A549 (cell line): ENCODE data around the gene BCS1L. TPM values are rescaled to one million over a fixed set of nuclear protein-coding genes. Genes with fewer than 3 reads are reported as not detected.
A peak's percentile ranks its signal among the peaks of the same experiment; 100 is the strongest.

Experiments used
- ATAC-seq, 2 experiments: fragments of 200-7000 bp in 1 of 2; fragments of >200 bp in 1 of 2; cut with Nextera tagmentation in 1 of 2; cut with Tn5 transposase in 1 of 2; 3 replicates each; pipeline versions ENCODE4 v1.8.0 to v1.9.1; 2018 to 2020; ENCODE audit warnings: mild to moderate bottlenecking in 1 of 2, moderate library complexity in 1 of 2
- CTCF ChIA-PET: fragments of 300-600 bp; sonication (Branson Sonifier 250); formaldehyde crosslinking; extraction: SDS; loops from one replicate; lab custom pipeline; 2021; ENCODE audit warnings: antibody characterized with exemption, inconsistent platforms; lab: Yijun Ruan, JAX
- POLR2A ChIA-PET: fragments of 350-600 bp; formaldehyde crosslinking; extraction: SDS; loops from one replicate; lab custom pipeline; 2021; ENCODE audit warnings: antibody characterized with exemption, inconsistent platforms; lab: Yijun Ruan, JAX
- DNase-seq, 2 experiments: peaks; one replicate each; pipeline versions ENCODE4 v3.0.0 to v3.0.0-alpha.2; 2011 to 2016; ENCODE audit warnings: low read depth in 1 of 2, low spot score in 1 of 2
- FAIRE-seq: peaks from 2 replicates; lab custom pipeline; 2011; peaks lifted over from hg19 to GRCh38; lab: Jason Lieb, UNC
- H3K27ac ChIP-seq, 2 experiments: fragments of >200 bp; sonication (Bioruptor Twin); formaldehyde crosslinking; 3 replicates each; pipeline ENCODE4 v1.5.1; 2016 to 2017
- H3K4me1 ChIP-seq: fragments of >200 bp; sonication (Bioruptor Twin); formaldehyde crosslinking; 3 replicates; pipeline ENCODE4 v1.6.1; 2016
- H3K4me2 ChIP-seq: fragments of >200 bp; sonication (Bioruptor Twin); formaldehyde crosslinking; 3 replicates; pipeline ENCODE4 v1.6.1; 2016
- H3K4me3 ChIP-seq: fragments of >200 bp; sonication (Bioruptor Twin); formaldehyde crosslinking; 3 replicates; pipeline ENCODE4 v1.5.1; 2016
- H3K9me3 ChIP-seq: fragments of >200 bp; sonication (Bioruptor Twin); formaldehyde crosslinking; 3 replicates; pipeline ENCODE4 v1.6.1; 2016
- CBX8 ChIP-seq: fragments of 200-600 bp; sonication (generic); IDR thresholded peaks from 2 replicates; pipeline ENCODE4 v1.6.1; 2016
- CEBPB ChIP-seq, 2 experiments: fragments of >200 bp in 1 of 2; sonication (Bioruptor Twin) in 1 of 2; formaldehyde crosslinking in 1 of 2; IDR thresholded peaks; 2 replicates each; pipeline ENCODE4 v1.6.1; 2012 to 2016
- CHD4 ChIP-seq: fragments of 200-600 bp; sonication (generic); IDR thresholded peaks from 2 replicates; pipeline ENCODE4 v1.6.1; 2016; ENCODE audit warnings: antibody characterized with exemption, mild to moderate bottlenecking, borderline replicate concordance
- CTCF ChIP-seq: fragments of >200 bp; sonication (Bioruptor Twin); formaldehyde crosslinking; IDR thresholded peaks from 3 replicates; pipeline ENCODE4 v1.5.1; 2016
- E2F6 ChIP-seq: IDR thresholded peaks from 2 replicates; pipeline ENCODE4 v1.6.1; 2012; ENCODE audit warnings: low read depth, borderline replicate concordance
- EHF ChIP-seq: fragments of 250-450 bp; sonication (Bioruptor Pico); IDR thresholded peaks from 2 replicates; pipeline ENCODE4 v1.5.0; 2020; ENCODE audit warnings: mild to moderate bottlenecking
- EP300 ChIP-seq, 2 experiments: fragments of >200 bp; sonication (Bioruptor Twin); formaldehyde crosslinking; IDR thresholded peaks; 2 replicates in 1 of 2; 3 replicates in 1 of 2; pipeline ENCODE4 v1.6.1; 2016 to 2017
- FOSL2 ChIP-seq, 2 experiments: fragments of 450-650 bp in 1 of 2; fragments of >200 bp in 1 of 2; sonication (Bioruptor Twin) in 1 of 2; formaldehyde crosslinking; IDR thresholded peaks; 2 replicates each; pipeline versions ENCODE4 v1.5.0 to v1.6.1; 2016 to 2020; ENCODE audit warnings: mild to moderate bottlenecking in 1 of 2, moderate library complexity in 1 of 2
- GATA3 ChIP-seq: IDR thresholded peaks from 2 replicates; pipeline ENCODE4 v1.6.1; 2012; ENCODE audit warnings: borderline replicate concordance
- HDAC2 ChIP-seq: fragments of 200-600 bp; sonication (generic); IDR thresholded peaks from 2 replicates; pipeline ENCODE4 v1.6.1; 2016
- HOXA7 ChIP-seq: fragments of 250-450 bp; sonication (Bioruptor Pico); IDR thresholded peaks from 2 replicates; pipeline ENCODE4 v1.5.0; 2020; ENCODE audit warnings: mild to moderate bottlenecking, moderate library complexity
- HOXB5 ChIP-seq: fragments of 250-450 bp; sonication (Bioruptor Pico); IDR thresholded peaks from 2 replicates; pipeline ENCODE4 v1.5.0; 2020; ENCODE audit warnings: mild to moderate bottlenecking, moderate library complexity
- JUNB ChIP-seq: fragments of >200 bp; sonication (Bioruptor Twin); formaldehyde crosslinking; IDR thresholded peaks from 2 replicates; pipeline ENCODE4 v1.6.1; 2016
- KDM5A ChIP-seq: fragments of 200-600 bp; sonication (generic); IDR thresholded peaks from 2 replicates; pipeline ENCODE4 v1.6.1; 2016; ENCODE audit warnings: antibody characterized with exemption, mild to moderate bottlenecking
- MAX ChIP-seq: IDR thresholded peaks from 2 replicates; pipeline ENCODE4 v1.6.1; 2012
- MYC ChIP-seq: IDR thresholded peaks from 2 replicates; pipeline ENCODE4 v1.6.1; 2012; ENCODE audit warnings: mild to moderate bottlenecking, inconsistent platforms, low read length, improper control_type of control experiment, borderline replicate concordance
- NFE2L2 ChIP-seq: fragments of 150-350 bp; conservative IDR thresholded peaks from 2 replicates; pipeline ENCODE4 v1.6.1; 2014; ENCODE audit warnings: low read length
- NPAS2 ChIP-seq: fragments of 250-450 bp; sonication (Bioruptor Pico); IDR thresholded peaks from 2 replicates; pipeline ENCODE4 v1.8.0; 2022; ENCODE audit warnings: mild to moderate bottlenecking, moderate library complexity, borderline replicate concordance
- NR3C1 ChIP-seq: fragments of >200 bp; sonication (Bioruptor Twin); formaldehyde crosslinking; IDR thresholded peaks from 3 replicates; pipeline ENCODE4 v1.6.1; 2017
- PHF8 ChIP-seq: fragments of 200-600 bp; sonication (generic); IDR thresholded peaks from 2 replicates; pipeline ENCODE4 v1.6.1; 2016; ENCODE audit warnings: low read depth, mild to moderate bottlenecking, antibody characterized with exemption, moderate library complexity, borderline replicate concordance
- RARB ChIP-seq: fragments of 250-450 bp; sonication (Bioruptor Pico); IDR thresholded peaks from 2 replicates; pipeline ENCODE4 v1.8.0; 2021; ENCODE audit warnings: mild to moderate bottlenecking, moderate library complexity
- RNF2 ChIP-seq: fragments of 200-600 bp; sonication (generic); IDR thresholded peaks from 2 replicates; pipeline ENCODE4 v1.6.1; 2016; ENCODE audit warnings: low read depth, mild to moderate bottlenecking, antibody characterized with exemption, moderate library complexity, borderline replicate concordance
- SMC3 ChIP-seq: fragments of >200 bp; sonication (Bioruptor Twin); formaldehyde crosslinking; IDR thresholded peaks from 3 replicates; pipeline ENCODE4 v1.6.1; 2018; ENCODE audit warnings: inconsistent platforms
- SREBF2 ChIP-seq: fragments of 450-650 bp; IDR thresholded peaks from 2 replicates; pipeline ENCODE4 v1.6.1; 2014; ENCODE audit warnings: mild to moderate bottlenecking, moderate library complexity
- TFCP2L1 ChIP-seq: fragments of 250-450 bp; sonication (Bioruptor Pico); IDR thresholded peaks from 2 replicates; pipeline ENCODE4 v1.5.0; 2021; ENCODE audit warnings: mild to moderate bottlenecking
- USF2 ChIP-seq: fragments of 450-650 bp; IDR thresholded peaks from 2 replicates; pipeline ENCODE4 v1.6.1; 2014; ENCODE audit warnings: antibody characterized with exemption
- ZNF302 ChIP-seq: fragments of 250-450 bp; sonication (Bioruptor Pico); IDR thresholded peaks from 2 replicates; pipeline ENCODE4 v1.9.0; 2021; ENCODE audit warnings: inconsistent platforms, mild to moderate bottlenecking, moderate library complexity
- ZSCAN20 ChIP-seq: fragments of 250-450 bp; sonication (Bioruptor Pico); IDR thresholded peaks from 2 replicates; pipeline ENCODE4 v1.8.0; 2022; ENCODE audit warnings: mild to moderate bottlenecking, moderate library complexity
- WGBS: methylation state at CpG from one replicate; pipeline ENCODE4 v1.1.6; 2017; ENCODE audit errors: missing lambda C conversion rate; 5-methylcytosine and 5-hydroxymethylcytosine counted together
- polyA plus RNA-seq, 4 experiments: library from polyadenylated mRNA; depleted of rRNA in 3 of 4; stranded (reverse); fragments of >200 nt; fragmentation: RNase III in 1 of 4; extraction: RNeasy Plus Mini Kit Qiagen cat#74134 plus additional on column Dnase treatment in 1 of 4; gene quantifications; 2 replicates in 3 of 4; 3 replicates in 1 of 4; pipeline ENCODE4 v1.2.3, GENCODE V29; 2011 to 2017
- TF ChIP-seq, protein P1 (sequence below): fragments of >200 bp; sonication (Bioruptor Twin); formaldehyde crosslinking; IDR thresholded peaks from 3 replicates; pipeline ENCODE4 v1.6.1; 2016

BCS1L gene
- polyA plus RNA-seq, 2 of the 4 experiments (the other 2 are of a cell fraction): 46.3 to 47.1 TPM

GRCh38 chr2:218627939-218628338 lies 31.5 kb upstream of the BCS1L start:
- no peak overlapping the region for H3K4me3 ChIP-seq

GRCh38 chr2:218631837-218632236 lies 27.6 kb upstream of the BCS1L start:
- ATAC-seq (no peak; a peak in 1 of 6 replicates), FAIRE-seq (no peak), DNase-seq (no peak)
- H3K4me3 ChIP-seq: no peak overlapping the region
- ChIA-PET POLR2A (no interaction called here), CTCF (interaction anchor here (1.1 to 2.3 kb wide), 4 partner anchors 12 to 68 kb away, joined by 3 to 6 read pairs (median 4); partner anchors contain the start of genes BCS1L and ZNF142)
- TF ChIP-seq FOSL2 (IDR thresholded peaks at IDR 0.05) (no peak), FOSL2 (CRISPR knock-in tag; IDR thresholded peaks at IDR 0.05) (no peak), EP300 (IDR thresholded peaks at IDR 0.05) (no peak), E2F6 (no peak), NR3C1 (no peak), HOXB5 (no peak), CBX8 (no peak), CHD4 (no peak), RARB (no peak), KDM5A (no peak), SMC3 (no peak)
- no peaks in the 10 kb centered on the region for H3K9me3 ChIP-seq
- no peaks in the 10 kb centered on the region for H3K4me1 ChIP-seq
- no peak overlapping the region for H3K27ac ChIP-seq
- WGBS: 46% methylated on average over 4 of the region's 4 CpGs
- no peak overlapping the region for H3K4me2 ChIP-seq

More at GRCh38 chr2:218627939-218628338, 31.5 kb upstream of the BCS1L start:
- ChIA-PET POLR2A (no interaction called here), CTCF (interaction anchor here (2.0 to 4.1 kb wide), 2 partner anchors 10 to 21 kb away, joined by 5 to 11 read pairs; no protein-coding TSS in a partner anchor)
- TF ChIP-seq CEBPB (IDR thresholded peaks at IDR 0.05): no peak
- TF ChIP-seq HDAC2: no peak
- TF ChIP-seq SREBF2: no peak
- TF ChIP-seq ZNF302 (CRISPR knock-in tag): no peak
- no peak for TF ChIP-seq CBX8
- no peak for TF ChIP-seq JUNB
- no peak for FAIRE-seq
- no peak overlapping the region for H3K4me2 ChIP-seq
- H3K4me1 ChIP-seq: no peaks in the 10 kb centered on the region
- no peaks in the 10 kb centered on the region for H3K9me3 ChIP-seq
- no peak for DNase-seq
- peak; percentile 10 to 32; a peak in 1 of 6 replicates for ATAC-seq
- 85% methylated on average over 4 of the region's 4 CpGs for WGBS
- no peak overlapping the region for H3K27ac ChIP-seq

DNA sequence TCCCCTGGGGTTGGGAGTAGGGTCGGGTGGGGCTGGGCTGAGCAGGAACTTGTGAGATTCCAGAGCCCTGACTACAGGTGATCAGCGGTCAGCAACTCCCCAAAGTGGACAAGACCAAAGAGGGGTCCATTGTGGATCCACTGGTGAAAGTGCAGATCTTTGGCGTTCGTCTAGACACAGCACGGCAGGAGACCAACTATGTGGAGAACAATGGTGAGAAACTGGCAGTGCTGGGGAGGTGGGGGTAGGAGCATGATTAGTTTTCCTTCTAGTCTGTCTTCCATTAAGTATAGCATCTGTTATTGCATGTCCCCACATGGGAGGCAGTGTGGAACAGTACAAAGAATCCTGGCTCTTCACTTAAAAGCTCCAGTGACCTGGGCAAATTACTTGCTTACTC lies 23.8 kb upstream of the BCS1L start:
- H3K4me3 ChIP-seq: no peak overlapping the region
- FAIRE-seq: no peak
- H3K9me3 ChIP-seq: no peaks in the 10 kb centered on the region
- H3K4me2 ChIP-seq: no peak overlapping the region
- no peak for DNase-seq
- no peak for ATAC-seq
- no peaks in the 10 kb centered on the region for H3K4me1 ChIP-seq
- ChIA-PET POLR2A (no interaction called here), CTCF (interaction anchor here (0.7 kb wide), 1 partner anchor 12 kb away, joined by 3 read pairs; no protein-coding TSS in a partner anchor)
- no peak overlapping the region for H3K27ac ChIP-seq
- TF ChIP-seq CTCF (no peak), ZSCAN20 (CRISPR knock-in tag) (no peak)
- 89% methylated on average over 5 of the region's 5 CpGs for WGBS

DNA sequence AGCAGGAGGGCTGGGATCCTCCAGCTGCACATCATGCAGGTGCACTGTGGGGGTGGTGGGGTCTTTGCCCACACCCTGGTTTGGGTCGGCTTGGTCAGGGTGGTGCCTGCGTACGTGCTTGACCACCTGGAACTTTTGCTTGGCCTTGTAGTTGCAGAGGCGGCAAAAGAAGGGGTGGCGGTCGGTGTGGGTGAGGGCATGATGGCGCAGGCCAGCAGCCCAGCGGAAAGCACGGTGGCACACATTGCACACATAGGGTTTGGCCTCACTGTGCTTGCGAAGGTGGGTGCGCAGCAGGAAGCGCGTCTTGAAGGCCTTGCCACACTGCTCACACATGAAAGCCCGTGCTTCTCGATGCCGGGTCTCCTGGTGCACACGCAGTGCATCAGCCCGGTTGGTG lies 21.1 kb upstream of the BCS1L start:
- no peaks in the 10 kb centered on the region for H3K4me1 ChIP-seq
- no peak for FAIRE-seq
- ChIA-PET CTCF (no interaction called here), POLR2A (no interaction called here)
- no peak overlapping the region for H3K27ac ChIP-seq
- ATAC-seq: no peak
- no peak overlapping the region for H3K4me3 ChIP-seq
- DNase-seq: no peak
- H3K4me2 ChIP-seq: no peak overlapping the region
- WGBS: 95% methylated on average over 17 of the region's 18 CpGs
- no peaks in the 10 kb centered on the region for H3K9me3 ChIP-seq
- TF ChIP-seq CBX8: no peak
- TF ChIP-seq GATA3: no peak
- TF ChIP-seq, protein P1, sequence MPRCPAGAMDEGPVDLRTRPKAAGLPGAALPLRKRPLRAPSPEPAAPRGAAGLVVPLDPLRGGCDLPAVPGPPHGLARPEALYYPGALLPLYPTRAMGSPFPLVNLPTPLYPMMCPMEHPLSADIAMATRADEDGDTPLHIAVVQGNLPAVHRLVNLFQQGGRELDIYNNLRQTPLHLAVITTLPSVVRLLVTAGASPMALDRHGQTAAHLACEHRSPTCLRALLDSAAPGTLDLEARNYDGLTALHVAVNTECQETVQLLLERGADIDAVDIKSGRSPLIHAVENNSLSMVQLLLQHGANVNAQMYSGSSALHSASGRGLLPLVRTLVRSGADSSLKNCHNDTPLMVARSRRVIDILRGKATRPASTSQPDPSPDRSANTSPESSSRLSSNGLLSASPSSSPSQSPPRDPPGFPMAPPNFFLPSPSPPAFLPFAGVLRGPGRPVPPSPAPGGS: no peak
- TF ChIP-seq SREBF2: no peak
- TF ChIP-seq NPAS2: no peak
- no peak for TF ChIP-seq HOXA7 (CRISPR knock-in tag)
- TF ChIP-seq USF2: no peak
- no peak for TF ChIP-seq MYC
- no peak for TF ChIP-seq RNF2
- TF ChIP-seq TFCP2L1 (CRISPR knock-in tag): no peak
- TF ChIP-seq EHF (CRISPR knock-in tag): no peak
- TF ChIP-seq MAX: no peak
- no peak for TF ChIP-seq NFE2L2
- TF ChIP-seq HDAC2: no peak
- no peak for TF ChIP-seq KDM5A
- TF ChIP-seq PHF8: no peak
